ENCODE data around the gene IL17C.

IL17C gene

GRCh38 chr16:88646345-88647034 is 8.1 kb downstream of the IL17C start:
- TF ChIP-seq, protein P1, sequence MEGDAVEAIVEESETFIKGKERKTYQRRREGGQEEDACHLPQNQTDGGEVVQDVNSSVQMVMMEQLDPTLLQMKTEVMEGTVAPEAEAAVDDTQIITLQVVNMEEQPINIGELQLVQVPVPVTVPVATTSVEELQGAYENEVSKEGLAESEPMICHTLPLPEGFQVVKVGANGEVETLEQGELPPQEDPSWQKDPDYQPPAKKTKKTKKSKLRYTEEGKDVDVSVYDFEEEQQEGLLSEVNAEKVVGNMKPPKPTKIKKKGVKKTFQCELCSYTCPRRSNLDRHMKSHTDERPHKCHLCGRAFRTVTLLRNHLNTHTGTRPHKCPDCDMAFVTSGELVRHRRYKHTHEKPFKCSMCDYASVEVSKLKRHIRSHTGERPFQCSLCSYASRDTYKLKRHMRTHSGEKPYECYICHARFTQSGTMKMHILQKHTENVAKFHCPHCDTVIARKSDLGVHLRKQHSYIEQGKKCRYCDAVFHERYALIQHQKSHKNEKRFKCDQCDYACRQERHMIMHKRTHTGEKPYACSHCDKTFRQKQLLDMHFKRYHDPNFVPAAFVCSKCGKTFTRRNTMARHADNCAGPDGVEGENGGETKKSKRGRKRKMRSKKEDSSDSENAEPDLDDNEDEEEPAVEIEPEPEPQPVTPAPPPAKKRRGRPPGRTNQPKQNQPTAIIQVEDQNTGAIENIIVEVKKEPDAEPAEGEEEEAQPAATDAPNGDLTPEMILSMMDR (conservative IDR thresholded peaks at IDR 0.05; ENCODE audit: low read depth, low read length), result no peak
- H3K4me3 ChIP-seq (ENCODE audit: low read length), result no peak overlapping the region

DNA sequence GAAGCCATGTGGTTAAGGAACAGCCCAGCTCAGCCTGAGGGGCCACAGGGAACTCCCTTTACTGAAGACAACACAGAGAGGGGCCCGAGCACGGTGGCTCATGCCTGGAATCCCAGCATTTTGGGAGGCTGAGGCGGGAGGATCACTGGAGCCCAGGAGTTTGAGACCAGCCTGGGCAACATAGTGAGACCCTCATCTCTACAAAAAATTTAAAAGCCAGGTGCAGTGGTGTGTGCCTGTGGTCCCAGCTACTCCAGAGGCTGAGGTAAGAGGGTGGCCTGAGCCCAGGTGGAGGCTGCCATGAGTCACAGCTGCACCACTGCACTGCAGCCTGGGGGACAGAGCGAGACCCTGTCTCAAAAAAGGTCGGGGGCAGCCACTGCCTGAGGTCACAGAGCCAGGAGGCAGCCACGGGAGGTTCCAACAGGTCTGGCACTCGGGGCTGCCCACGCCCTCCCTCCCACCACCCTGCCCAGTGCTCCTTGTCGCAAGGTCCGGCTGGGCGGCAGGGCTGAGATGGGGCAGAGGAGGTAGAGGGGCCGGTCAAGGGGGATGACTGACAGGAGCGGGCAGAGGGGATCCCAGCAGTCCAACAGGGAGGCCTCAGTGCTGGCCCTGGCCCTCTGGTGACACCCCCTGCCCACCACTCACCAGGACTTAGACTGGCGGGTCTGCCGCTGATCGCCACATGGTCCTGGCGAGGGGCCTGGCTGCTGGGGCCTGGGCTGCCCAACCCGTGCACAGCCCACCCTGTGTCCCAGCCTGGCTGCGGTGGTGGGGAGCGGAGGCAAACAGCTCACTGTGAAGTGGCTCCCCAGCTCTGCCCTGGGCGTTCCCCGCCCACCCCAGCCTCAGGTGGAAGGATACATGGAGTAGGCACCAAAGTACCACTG is 9.1 kb downstream of the IL17C start:
- DNase-seq (ENCODE audit: low read depth), result no peak
- TF ChIP-seq, protein P1 (conservative IDR thresholded peaks at IDR 0.05; ENCODE audit: low read depth, low read length), result no peak
- H3K4me3 ChIP-seq (ENCODE audit: low read length), result no peak overlapping the region

More at GRCh38 chr16:88646345-88647034, 8.1 kb downstream of the IL17C start:
- no peak for DNase-seq (ENCODE audit: low read depth)

- TF ChIP-seq, protein P1 (conservative IDR thresholded peaks at IDR 0.05; ENCODE audit: low read depth, low read length), result no peak
- H3K4me3 ChIP-seq (ENCODE audit: low read length), result peak overlapping the region; percentile 75
- DNase-seq (ENCODE audit: low read depth), result no peak
These were observed 11.0 kb downstream of the IL17C start for GRCh38 chr16:88649195-88649923.

DNA sequence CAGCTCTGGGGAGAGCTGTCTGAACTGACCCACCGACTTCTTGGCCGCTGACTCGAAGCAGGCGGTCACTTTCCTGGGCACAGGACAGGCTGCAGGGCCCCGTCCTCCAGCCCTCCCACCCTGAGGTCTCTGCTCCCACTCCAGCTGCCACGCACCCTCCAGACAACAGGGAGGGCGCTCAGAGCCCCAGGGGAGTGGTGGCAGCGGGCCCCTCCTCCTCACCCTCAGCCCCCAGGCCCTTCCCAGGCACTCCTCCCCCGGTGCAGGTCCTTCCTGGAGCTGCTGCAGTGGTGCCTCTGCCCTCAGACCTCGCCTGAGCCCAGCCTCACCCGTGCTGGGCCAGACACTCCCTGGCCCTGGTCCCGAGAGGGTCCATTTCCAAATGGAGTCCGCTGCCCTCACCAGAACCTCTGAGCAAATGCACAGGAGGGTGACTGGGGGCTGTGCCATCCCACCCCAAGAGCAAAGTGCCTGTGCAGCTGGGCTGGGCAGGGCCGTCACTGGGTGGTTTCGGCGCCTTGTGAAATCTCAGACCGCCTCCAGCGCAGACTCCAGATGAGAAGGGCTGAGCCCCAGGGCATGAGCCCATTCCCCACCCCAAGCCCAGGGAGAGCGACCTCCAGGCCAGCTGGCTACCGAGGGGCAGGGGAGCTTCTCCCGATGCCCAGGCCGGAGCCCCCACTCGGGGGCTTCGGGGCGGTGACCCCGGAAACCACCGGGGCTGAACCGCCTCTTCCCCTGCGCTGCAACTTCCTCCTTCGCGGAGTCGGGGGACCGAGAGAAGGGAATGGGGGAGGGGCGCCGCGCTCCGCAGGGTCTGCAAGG is 11.8 kb downstream of the IL17C start:
- peak overlapping the region; percentile 75 for H3K4me3 ChIP-seq (ENCODE audit: low read length)
- DNase-seq (ENCODE audit: low read depth), result no peak
- TF ChIP-seq, protein P1 (conservative IDR thresholded peaks at IDR 0.05; ENCODE audit: low read depth, low read length), result no peak

GRCh38 chr16:88650749-88651275 is 12.4 kb downstream of the IL17C start, which contains the start of gene CYBA:
Gene CYBA, minus strand, starts transcription at chr16:88651053. Its CDS starts 40 bp downstream, at chr16:88651013.
- TF ChIP-seq, protein P1 (conservative IDR thresholded peaks at IDR 0.05; ENCODE audit: low read depth, low read length), result no peak
- peak within 1 kb of the TSS; percentile 75 for H3K4me3 ChIP-seq (ENCODE audit: low read length)
- DNase-seq (ENCODE audit: low read depth), result no peak

Data from retinal pigment epithelial cell (primary cell).